ENCODE measurements around the gene ETFA.

DNA sequence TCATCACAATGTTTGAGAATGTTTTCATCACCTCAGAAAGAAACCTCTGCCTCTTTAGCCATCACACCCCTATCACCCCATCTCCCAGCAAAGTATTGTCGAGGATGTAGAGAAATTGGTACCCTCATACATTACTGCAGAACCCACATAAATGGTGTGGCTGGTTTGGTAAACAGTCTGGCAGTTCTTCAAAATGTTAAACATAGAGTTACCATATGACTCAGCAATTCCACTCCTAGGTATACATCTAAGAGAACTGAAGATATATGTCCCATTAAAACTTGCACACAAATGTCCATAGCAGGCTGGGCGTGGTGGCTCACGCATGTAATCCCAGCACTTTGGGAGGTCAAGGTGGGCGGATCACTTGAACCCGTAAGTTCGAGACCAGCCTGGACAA, 8.7 kb upstream of the ETFA start:
- TF ChIP-seq, protein P1, sequence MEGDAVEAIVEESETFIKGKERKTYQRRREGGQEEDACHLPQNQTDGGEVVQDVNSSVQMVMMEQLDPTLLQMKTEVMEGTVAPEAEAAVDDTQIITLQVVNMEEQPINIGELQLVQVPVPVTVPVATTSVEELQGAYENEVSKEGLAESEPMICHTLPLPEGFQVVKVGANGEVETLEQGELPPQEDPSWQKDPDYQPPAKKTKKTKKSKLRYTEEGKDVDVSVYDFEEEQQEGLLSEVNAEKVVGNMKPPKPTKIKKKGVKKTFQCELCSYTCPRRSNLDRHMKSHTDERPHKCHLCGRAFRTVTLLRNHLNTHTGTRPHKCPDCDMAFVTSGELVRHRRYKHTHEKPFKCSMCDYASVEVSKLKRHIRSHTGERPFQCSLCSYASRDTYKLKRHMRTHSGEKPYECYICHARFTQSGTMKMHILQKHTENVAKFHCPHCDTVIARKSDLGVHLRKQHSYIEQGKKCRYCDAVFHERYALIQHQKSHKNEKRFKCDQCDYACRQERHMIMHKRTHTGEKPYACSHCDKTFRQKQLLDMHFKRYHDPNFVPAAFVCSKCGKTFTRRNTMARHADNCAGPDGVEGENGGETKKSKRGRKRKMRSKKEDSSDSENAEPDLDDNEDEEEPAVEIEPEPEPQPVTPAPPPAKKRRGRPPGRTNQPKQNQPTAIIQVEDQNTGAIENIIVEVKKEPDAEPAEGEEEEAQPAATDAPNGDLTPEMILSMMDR (IDR thresholded peaks at IDR 0.05; ENCODE audit: low read length) = no peak
- no peak for TF ChIP-seq EZH2 (optimal IDR thresholded peaks at IDR 0.05; ENCODE audit: low read depth, low read length)
- no peak for TF ChIP-seq EZH2phosphoT487 (IDR thresholded peaks at IDR 0.05; ENCODE audit: low read length)
